Urinary bladder (tissue), 4 donors: Measurements from ENCODE around the gene P4HB. TPM values are rescaled to one million over a fixed set of nuclear protein-coding genes. Genes with fewer than 3 reads are reported as not detected.

ENCODE experiments used
- DNase-seq: peaks from one replicate; pipeline ENCODE4 v3.0.0-alpha.2; 2015; ENCODE audit errors: extremely low spot score
- H3K27ac ChIP-seq: one replicate; pipeline ENCODE4 v1.5.1; 2013; ENCODE audit warnings: low read depth, mild to moderate bottlenecking, moderate library complexity
- H3K36me3 ChIP-seq: one replicate; pipeline ENCODE4 v1.6.1; 2013; ENCODE audit warnings: mild to moderate bottlenecking, moderate library complexity; ENCODE audit not compliant: insufficient read depth
- H3K4me1 ChIP-seq: one replicate; pipeline ENCODE4 v1.6.1; 2013; ENCODE audit warnings: mild to moderate bottlenecking, moderate library complexity; ENCODE audit not compliant: insufficient read depth
- H3K4me3 ChIP-seq: one replicate; pipeline ENCODE4 v1.5.1; 2013; ENCODE audit warnings: low read depth, low read length
- WGBS: extraction: QIAGEN DNeasy Blood & Tissue Kit; methylation state at CpG from one replicate; pipeline ENCODE4 v1.1.7; 2013; 5-methylcytosine and 5-hydroxymethylcytosine counted together
- polyA plus RNA-seq: library from polyadenylated mRNA; stranded (reverse); fragments of 200-250 nt; gene quantifications from one replicate; pipeline ENCODE4 v1.2.3, GENCODE V29; 2013
- total RNA-seq: library from RNA; depleted of rRNA; stranded (reverse); fragments of >200 nt; gene quantifications from one replicate; pipeline ENCODE4 v1.2.3, GENCODE V29; 2014
- donor health status: healthy with polysubstance abuse.
- donor health status: healthy.

Gene P4HB
- total and polyA plus RNA-seq, 2 donors = 262 to 367 TPM

GRCh38 chr17:81831957-81832607, 28.3 kb downstream of the P4HB start:
- Histone ChIP-seq H3K36me3 (no peaks in the 10 kb centered on the region), H3K4me1 (no peaks in the 10 kb centered on the region), H3K4me3 (peak overlapping the region; percentile 88), H3K27ac (no peak overlapping the region)
- DNase-seq = no peak
- WGBS = 35% methylated on average over 18 of the region's 18 CpGs

GRCh38 chr17:81831563-81831956, 28.8 kb downstream of the P4HB start:
- Histone ChIP-seq H3K36me3 (no peaks in the 10 kb centered on the region), H3K4me1 (no peaks in the 10 kb centered on the region), H3K27ac (no peak overlapping the region), H3K4me3 (no peak overlapping the region)
- WGBS = 91% methylated on average over 7 of the region's 7 CpGs
- DNase-seq = no peak

- no peak overlapping the region for H3K4me3 ChIP-seq
- 88% methylated on average over 6 of the region's 6 CpGs for WGBS
- no peak overlapping the region for H3K27ac ChIP-seq
- H3K4me1 ChIP-seq = no peaks in the 10 kb centered on the region
- DNase-seq = no peak
- no peaks in the 10 kb centered on the region for H3K36me3 ChIP-seq
Observed at GRCh38 chr17:81829858-81830257, 30.5 kb downstream of the P4HB start.

GRCh38 chr17:81828656-81829055, 31.7 kb downstream of the P4HB start:
- Histone ChIP-seq H3K36me3 (no peaks in the 10 kb centered on the region), H3K4me1 (no peaks in the 10 kb centered on the region), H3K4me3 (no peak overlapping the region), H3K27ac (no peak overlapping the region)
- 75% methylated on average over 7 of the region's 7 CpGs for WGBS
- DNase-seq = no peak

GRCh38 chr17:81825841-81826466, 34.4 kb downstream of the P4HB start:
- H3K27ac ChIP-seq = no peak overlapping the region
- 75% methylated on average over 11 of the region's 11 CpGs for WGBS
- H3K4me1 ChIP-seq = no peaks in the 10 kb centered on the region
- no peak for DNase-seq
- no peak overlapping the region for H3K4me3 ChIP-seq
- H3K36me3 ChIP-seq = no peaks in the 10 kb centered on the region

- Histone ChIP-seq H3K27ac (no peak overlapping the region), H3K4me3 (no peak overlapping the region), H3K4me1 (no peaks in the 10 kb centered on the region), H3K36me3 (no peaks in the 10 kb centered on the region)
- 84% methylated on average over 11 of the region's 11 CpGs for WGBS
- DNase-seq = no peak
Observed at GRCh38 chr17:81824595-81824994, 35.7 kb downstream of the P4HB start.

GRCh38 chr17:81823820-81824550, 36.4 kb downstream of the P4HB start:
- DNase-seq = no peak
- Histone ChIP-seq H3K4me1 (no peaks in the 10 kb centered on the region), H3K36me3 (no peaks in the 10 kb centered on the region), H3K27ac (no peak overlapping the region), H3K4me3 (no peak overlapping the region)
- WGBS = 88% methylated on average over 33 of the region's 33 CpGs

GRCh38 chr17:81822996-81823819, 37.1 kb downstream of the P4HB start:
- H3K27ac ChIP-seq = no peak overlapping the region
- no peak for DNase-seq
- 93% methylated on average over 30 of the region's 30 CpGs for WGBS
- no peaks in the 10 kb centered on the region for H3K4me1 ChIP-seq
- no peak overlapping the region for H3K4me3 ChIP-seq
- no peaks in the 10 kb centered on the region for H3K36me3 ChIP-seq

- Histone ChIP-seq H3K36me3 (no peaks in the 10 kb centered on the region), H3K4me1 (no peaks in the 10 kb centered on the region), H3K27ac (no peak overlapping the region), H3K4me3 (no peak overlapping the region)
- no peak for DNase-seq
- 85% methylated on average over 8 of the region's 8 CpGs for WGBS
Observed at GRCh38 chr17:81822312-81822637, 38.1 kb downstream of the P4HB start.

GRCh38 chr17:81821603-81822311, 38.6 kb downstream of the P4HB start:
- WGBS = 39% methylated on average over 20 of the region's 20 CpGs
- no peaks in the 10 kb centered on the region for H3K4me1 ChIP-seq
- H3K36me3 ChIP-seq = no peaks in the 10 kb centered on the region
- H3K27ac ChIP-seq = no peak overlapping the region
- DNase-seq = no peak
- H3K4me3 ChIP-seq = no peak overlapping the region

- Histone ChIP-seq H3K27ac (no peak overlapping the region), H3K4me1 (no peaks in the 10 kb centered on the region), H3K36me3 (no peaks in the 10 kb centered on the region), H3K4me3 (no peak overlapping the region)
- no peak for DNase-seq
- 84% methylated on average over 8 of the region's 8 CpGs for WGBS
Observed at GRCh38 chr17:81821147-81821546, 39.2 kb downstream of the P4HB start.

GRCh38 chr17:81819708-81820107, 40.6 kb downstream of the P4HB start:
- H3K27ac ChIP-seq = no peak overlapping the region
- H3K4me1 ChIP-seq = no peaks in the 10 kb centered on the region
- WGBS = 26% methylated on average over 13 of the region's 13 CpGs
- H3K4me3 ChIP-seq = no peak overlapping the region
- no peaks in the 10 kb centered on the region for H3K36me3 ChIP-seq
- no peak for DNase-seq

- 46% methylated on average over 7 of the region's 7 CpGs for WGBS
- H3K36me3 ChIP-seq = no peaks in the 10 kb centered on the region
- H3K4me1 ChIP-seq = no peaks in the 10 kb centered on the region
- no peak overlapping the region for H3K27ac ChIP-seq
- no peak overlapping the region for H3K4me3 ChIP-seq
- no peak for DNase-seq
Observed at GRCh38 chr17:81817758-81818147, 42.6 kb downstream of the P4HB start.
